Bronchial epithelial cell (primary cell): Measurements from ENCODE around the gene ANKRD65. TPM values are rescaled to one million over a fixed set of nuclear protein-coding genes. Genes with fewer than 3 reads are reported as not detected.
A peak's percentile ranks its signal among the peaks of the same experiment; 100 is the strongest.
"Not testable (repeated sequence)": the region's sequence is repeated elsewhere in the genome, so short reads cannot be mapped to it uniquely, and the experiment has no call there.

ENCODE experiments used
- DNase-seq: peaks from one replicate; pipeline ENCODE4 v3.0.0-alpha.2; 2010; ENCODE audit warnings: low read depth
- FAIRE-seq: peaks from 2 replicates; lab custom pipeline; 2011; peaks lifted over from hg19 to GRCh38; lab: Jason Lieb, UNC
- H3K27me3 ChIP-seq: 2 replicates; pipeline ENCODE4 v1.5.1; 2011; ENCODE audit warnings: low read length; ENCODE audit not compliant: control insufficient read depth, insufficient read depth
- H3K36me3 ChIP-seq: 2 replicates; pipeline ENCODE4 v1.5.1; 2011; ENCODE audit warnings: low read length; ENCODE audit not compliant: control insufficient read depth, insufficient read depth
- H3K4me3 ChIP-seq: 2 replicates; pipeline ENCODE4 v1.5.1; 2011; ENCODE audit warnings: mild to moderate bottlenecking, low read depth, low read length, control low read depth
- total RNA-seq: library from RNA; depleted of rRNA; stranded (reverse); fragments of >200 nt; gene quantifications from 2 replicates; pipeline ENCODE4 v1.2.1, GENCODE V29; 2014
- TF ChIP-seq, protein P1 (sequence below): IDR thresholded peaks from 2 replicates; pipeline ENCODE4 v1.5.1; 2011; ENCODE audit warnings: mild to moderate bottlenecking, moderate library complexity, low read length, control low read depth, inconsistent platforms; ENCODE audit not compliant: insufficient read depth, severe bottlenecking

Gene ANKRD65
- total RNA-seq, 1 donor from 2014 or later, result 5.3 TPM

- H3K36me3 ChIP-seq, result no peaks in the 10 kb centered on the region
- DNase-seq (no peak), FAIRE-seq (no peak)
- no peaks in the 10 kb centered on the region for H3K27me3 ChIP-seq
- no peak overlapping the region for H3K4me3 ChIP-seq
- TF ChIP-seq, protein P1, sequence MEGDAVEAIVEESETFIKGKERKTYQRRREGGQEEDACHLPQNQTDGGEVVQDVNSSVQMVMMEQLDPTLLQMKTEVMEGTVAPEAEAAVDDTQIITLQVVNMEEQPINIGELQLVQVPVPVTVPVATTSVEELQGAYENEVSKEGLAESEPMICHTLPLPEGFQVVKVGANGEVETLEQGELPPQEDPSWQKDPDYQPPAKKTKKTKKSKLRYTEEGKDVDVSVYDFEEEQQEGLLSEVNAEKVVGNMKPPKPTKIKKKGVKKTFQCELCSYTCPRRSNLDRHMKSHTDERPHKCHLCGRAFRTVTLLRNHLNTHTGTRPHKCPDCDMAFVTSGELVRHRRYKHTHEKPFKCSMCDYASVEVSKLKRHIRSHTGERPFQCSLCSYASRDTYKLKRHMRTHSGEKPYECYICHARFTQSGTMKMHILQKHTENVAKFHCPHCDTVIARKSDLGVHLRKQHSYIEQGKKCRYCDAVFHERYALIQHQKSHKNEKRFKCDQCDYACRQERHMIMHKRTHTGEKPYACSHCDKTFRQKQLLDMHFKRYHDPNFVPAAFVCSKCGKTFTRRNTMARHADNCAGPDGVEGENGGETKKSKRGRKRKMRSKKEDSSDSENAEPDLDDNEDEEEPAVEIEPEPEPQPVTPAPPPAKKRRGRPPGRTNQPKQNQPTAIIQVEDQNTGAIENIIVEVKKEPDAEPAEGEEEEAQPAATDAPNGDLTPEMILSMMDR, result no peak
Measured at GRCh38 chr1:1418464-1419362, 2.4 kb downstream of the ANKRD65 start.

DNA sequence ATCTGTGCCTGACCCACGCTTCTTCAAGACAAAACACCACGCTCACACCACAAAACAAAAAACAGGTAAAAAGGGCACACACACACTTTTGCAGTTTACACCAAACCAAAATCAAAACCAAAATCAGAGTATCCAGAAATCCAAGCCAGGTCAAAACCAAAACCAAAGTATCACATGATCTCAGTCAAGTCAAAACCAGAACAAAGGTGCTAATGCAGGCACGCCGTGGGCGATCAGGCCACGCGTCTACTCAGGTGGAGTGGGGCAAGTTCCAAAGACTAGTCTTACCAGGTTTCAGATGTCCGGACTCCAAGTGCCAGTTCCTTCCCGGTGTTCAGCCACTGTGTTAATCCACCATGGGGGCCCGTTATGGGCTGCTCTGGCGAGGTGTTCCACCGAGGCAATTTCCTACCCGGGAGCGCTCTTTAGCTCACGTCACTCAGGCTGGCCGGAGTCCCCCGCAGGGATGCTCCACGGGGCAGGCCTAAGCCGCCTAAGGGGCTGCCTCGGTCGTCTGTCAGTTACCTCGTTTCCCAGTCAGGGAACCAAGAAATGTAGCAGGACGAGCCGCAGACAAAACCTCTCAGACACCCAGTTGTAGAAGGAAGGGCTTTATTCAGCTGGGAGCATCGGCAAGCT, 3.1 kb downstream of the ANKRD65 start:
- H3K27me3 ChIP-seq, H3K4me3 ChIP-seq, DNase-seq, H3K36me3 ChIP-seq, FAIRE-seq: not testable (repeated sequence)

DNA sequence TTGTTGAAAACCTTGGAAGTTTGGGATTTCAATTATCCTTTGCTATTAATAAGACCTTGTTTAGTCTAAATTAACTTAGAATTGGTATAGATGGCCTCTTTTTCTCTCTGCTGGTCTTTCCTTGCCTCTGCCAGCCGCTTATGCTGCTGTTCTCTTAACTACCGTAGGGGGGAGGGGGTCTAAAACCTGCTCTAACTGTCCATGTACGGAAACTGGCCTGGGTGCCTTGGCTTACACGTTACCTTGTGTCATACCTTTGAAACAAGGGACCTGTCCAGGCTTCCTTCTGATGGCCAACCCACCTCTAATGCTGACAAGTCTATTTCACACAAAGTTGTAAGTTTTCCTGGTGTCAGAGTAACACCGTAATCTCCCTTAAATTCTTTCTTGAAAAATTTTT, 3.7 kb downstream of the ANKRD65 start:
- DNase-seq, result peak; percentile 41
- H3K36me3 ChIP-seq, FAIRE-seq, H3K27me3 ChIP-seq, H3K4me3 ChIP-seq: not testable (repeated sequence)

GRCh38 chr1:1415751-1416150, 5.3 kb downstream of the ANKRD65 start:
- H3K36me3 ChIP-seq, result no peaks in the 10 kb centered on the region
- FAIRE-seq (peak; percentile 93), DNase-seq (no peak)
- H3K27me3 ChIP-seq, result no peaks in the 10 kb centered on the region
- H3K4me3 ChIP-seq, result no peak overlapping the region
- TF ChIP-seq, protein P1, result no peak

- H3K4me3 ChIP-seq, H3K27me3 ChIP-seq, FAIRE-seq, DNase-seq, H3K36me3 ChIP-seq: not testable (repeated sequence)
Measured at GRCh38 chr1:1412311-1412902, 8.7 kb downstream of the ANKRD65 start.

DNA sequence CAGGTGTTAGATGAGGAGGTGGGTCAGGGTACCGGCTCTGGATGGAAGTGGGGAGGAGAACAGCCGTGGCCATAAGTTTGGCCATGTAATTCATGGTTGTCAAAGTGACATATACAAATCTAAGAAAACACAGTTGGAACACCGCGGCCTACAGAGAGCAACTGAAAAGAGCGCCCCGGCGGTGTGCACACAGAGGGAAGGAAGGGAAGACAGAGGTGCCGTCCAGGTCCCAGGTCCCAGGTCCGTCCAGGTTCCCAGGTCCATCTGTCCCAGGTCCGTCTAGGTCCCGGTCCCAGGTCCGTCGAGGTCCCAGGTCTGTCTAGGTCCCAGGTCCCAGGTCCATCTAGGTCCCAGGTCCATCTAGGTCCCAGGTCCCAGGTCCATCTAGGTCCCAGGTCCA, 9.4 kb downstream of the ANKRD65 start:
- H3K27me3 ChIP-seq, result no peaks in the 10 kb centered on the region
- no peak for DNase-seq
- peaks cover 1% of the 10 kb centered on the region for H3K36me3 ChIP-seq
- TF ChIP-seq, protein P1, result no peak
- FAIRE-seq, result no peak
- no peak overlapping the region for H3K4me3 ChIP-seq

DNA sequence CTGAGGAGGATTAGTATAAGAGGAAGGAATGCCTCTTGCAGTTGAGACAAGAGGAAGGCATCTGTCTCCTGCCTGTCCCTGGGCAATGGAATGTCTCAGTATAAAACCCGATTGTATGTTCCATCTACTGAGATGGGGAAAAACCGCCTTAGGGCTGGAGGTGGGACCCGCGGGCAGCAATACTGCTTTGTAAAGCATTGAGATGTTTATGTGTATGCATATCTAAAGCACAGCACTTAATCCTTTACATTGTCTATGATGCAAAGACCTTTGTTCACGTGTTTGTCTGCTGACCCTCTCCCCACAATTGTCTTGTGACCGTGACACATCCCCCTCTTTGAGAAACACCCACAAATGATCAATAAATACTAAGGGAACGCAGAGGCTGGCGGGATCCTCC, 10.8 kb downstream of the ANKRD65 start:
- not testable (repeated sequence) for H3K27me3 ChIP-seq, FAIRE-seq, H3K4me3 ChIP-seq, DNase-seq, H3K36me3 ChIP-seq
